Pancreas (tissue), 10 donors: ENCODE measurements around the gene PEX6. TPM values are rescaled to one million over a fixed set of nuclear protein-coding genes. Genes with fewer than 3 reads are reported as not detected.

Source experiments
- ATAC-seq, 4 donors: fragments of 200-7000 bp; cut with Tn5 transposase; one replicate each; pipeline versions ENCODE4 v1.8.0 to v1.9.1; 2020; ENCODE audit warnings: mild to moderate bottlenecking in 4 of 4, moderate library complexity in 4 of 4
- DNase-seq, 6 donors: peaks; one replicate each; pipeline ENCODE4 v3.0.0-alpha.2; 2020
- FAIRE-seq: peaks from 2 replicates; lab custom pipeline; 2012; peaks lifted over from hg19 to GRCh38; lab: Jason Lieb, UNC
- H3K27ac ChIP-seq, 4 donors: fragments of 200-600 bp; sonication (generic); 1 replicate in 3 of 4; 2 replicates in 1 of 4; pipeline versions ENCODE4 v1.5.0 to v1.8.0; 2020
- H3K27me3 ChIP-seq, 4 donors: fragments of 200-600 bp; one replicate each; pipeline ENCODE4 v1.8.0; 2021
- H3K36me3 ChIP-seq, 3 donors: fragments of 200-600 bp; sonication (generic) in 1 of 3; one replicate each; pipeline versions ENCODE4 v1.5.0 to v1.8.0; 2020 to 2021
- H3K4me1 ChIP-seq, 3 donors: fragments of 200-600 bp; one replicate each; pipeline ENCODE4 v1.8.0; 2021
- H3K4me3 ChIP-seq, 4 donors: fragments of 200-600 bp; sonication (generic) in 2 of 4; one replicate each; pipeline versions ENCODE4 v1.5.0 to v1.8.0; 2020 to 2021
- H3K9me3 ChIP-seq, 4 donors: fragments of 200-600 bp; one replicate each; pipeline ENCODE4 v1.8.0; 2021
- WGBS, 2 donors: extraction: QIAGEN DNeasy Blood & Tissue Kit; methylation state at CpG; one replicate each; pipeline ENCODE4 v1.1.7; 2013; 5-methylcytosine and 5-hydroxymethylcytosine counted together
- intact Hi-C, 3 donors: fragments of 100-400 bp; cut with DNase I; formaldehyde crosslinking; loops; one replicate each; pipeline versions ENCODE4 v1.11.1 to v1.14.2; 2022
- polyA plus RNA-seq, 2 donors: library from polyadenylated mRNA; stranded (reverse); fragments of 200-250 nt; gene quantifications; one replicate each; pipeline ENCODE4 v1.2.3, GENCODE V29; 2013
- total RNA-seq, 6 donors: library from RNA; stranded (reverse); fragmentation: NEBNext Ultra II Directional in 4 of 6; extraction: Animal tissue kit (Norgen Biotek cat#: 25700) in 4 of 6; gene quantifications; one replicate each; pipeline versions ENCODE4 v1.2.1 to v1.2.4, GENCODE V29; 2021 to 2023
- TF ChIP-seq, protein P1 (sequence below), 4 donors: fragments of 200-600 bp; sonication (generic) in 3 of 4; IDR thresholded peaks; one replicate each; pipeline versions ENCODE4 v1.5.0 to v1.8.0; 2021; ENCODE audit warnings: antibody characterized with exemption in 4 of 4
- donor health status: healthy with polysubstance abuse.
- donor health status: DM: no; HTN: no; CAD: no; lungs with moderate emphysema.
- donor health status: DM: no; HTN: no; CAD: no.
- donor health status: control.
- donor health status: control.
- donor health status: Bipolar disorder and iron deficiency.
- donor health status: DM: yes; HTN: yes; CAD: no.
- donor health status: DM: no; HTN: no; CAD: no.
- donor health status: DM: no; HTN: no; CAD: no.
- donor health status: DM: yes; HTN: yes; CAD: no.

PEX6 gene
- total and polyA plus RNA-seq, 8 donors = 11.4 to 24.3 (median 17.6) TPM

DNA sequence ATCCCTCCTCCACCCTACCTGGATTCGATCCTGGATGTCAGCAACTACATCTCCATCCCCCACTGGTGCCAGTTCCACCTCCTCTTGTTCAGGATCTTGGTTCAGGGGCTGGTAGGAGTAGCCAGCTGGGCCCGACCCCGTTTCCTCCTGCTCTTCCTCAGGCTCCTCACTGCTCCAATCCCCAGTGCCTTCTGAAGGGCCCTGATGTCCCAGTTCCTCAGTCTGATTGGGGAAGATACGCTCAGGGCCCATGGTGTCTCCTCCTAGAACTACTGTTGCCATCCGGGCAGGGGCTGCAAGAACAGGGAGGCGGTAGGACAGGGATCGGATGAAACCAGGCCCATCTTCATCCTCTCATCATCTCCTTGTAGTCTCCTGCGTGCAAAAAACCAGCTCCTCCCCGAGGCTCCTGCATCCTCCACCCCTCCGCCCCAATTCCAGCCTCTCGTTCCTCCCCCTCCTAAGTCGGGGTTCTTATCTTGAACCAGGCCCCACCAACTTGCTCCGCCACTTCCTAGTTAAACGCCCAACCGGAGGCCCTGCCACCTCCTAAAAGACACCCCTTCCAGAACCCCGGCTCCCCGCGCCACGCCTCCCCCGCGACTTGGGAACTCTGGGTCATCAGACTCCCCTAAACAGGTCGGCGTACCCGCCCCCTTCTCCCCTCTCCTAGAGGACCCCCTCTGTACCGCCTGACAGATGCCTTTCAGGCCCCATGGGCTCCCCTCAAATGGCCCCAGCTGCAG lies 34.3 kb upstream of the PEX6 start:
- peak in 2 of 6 donors; percentile 28 to 30 for DNase-seq
- Histone ChIP-seq H3K36me3 (peaks cover 0 to 26% (median 0%) of the 10 kb centered on the region in 3 donors), H3K4me3 (peak overlapping the region; percentile 45 to 69 (median 54)), H3K27me3 (no peaks in the 10 kb centered on the region), H3K9me3 (no peaks in the 10 kb centered on the region), H3K27ac (peak overlapping the region in 2 of 4 donors; percentile 30 to 50), H3K4me1 (peaks cover 0 to 19% (median 4%) of the 10 kb centered on the region in 3 donors)
- no peak for FAIRE-seq
- WGBS, 2 donors = 2 to 3% methylated on average over 25 of the region's 25 CpGs
- ATAC-seq = peak in 1 of 4 donors; percentile 1
- TF ChIP-seq, protein P1, sequence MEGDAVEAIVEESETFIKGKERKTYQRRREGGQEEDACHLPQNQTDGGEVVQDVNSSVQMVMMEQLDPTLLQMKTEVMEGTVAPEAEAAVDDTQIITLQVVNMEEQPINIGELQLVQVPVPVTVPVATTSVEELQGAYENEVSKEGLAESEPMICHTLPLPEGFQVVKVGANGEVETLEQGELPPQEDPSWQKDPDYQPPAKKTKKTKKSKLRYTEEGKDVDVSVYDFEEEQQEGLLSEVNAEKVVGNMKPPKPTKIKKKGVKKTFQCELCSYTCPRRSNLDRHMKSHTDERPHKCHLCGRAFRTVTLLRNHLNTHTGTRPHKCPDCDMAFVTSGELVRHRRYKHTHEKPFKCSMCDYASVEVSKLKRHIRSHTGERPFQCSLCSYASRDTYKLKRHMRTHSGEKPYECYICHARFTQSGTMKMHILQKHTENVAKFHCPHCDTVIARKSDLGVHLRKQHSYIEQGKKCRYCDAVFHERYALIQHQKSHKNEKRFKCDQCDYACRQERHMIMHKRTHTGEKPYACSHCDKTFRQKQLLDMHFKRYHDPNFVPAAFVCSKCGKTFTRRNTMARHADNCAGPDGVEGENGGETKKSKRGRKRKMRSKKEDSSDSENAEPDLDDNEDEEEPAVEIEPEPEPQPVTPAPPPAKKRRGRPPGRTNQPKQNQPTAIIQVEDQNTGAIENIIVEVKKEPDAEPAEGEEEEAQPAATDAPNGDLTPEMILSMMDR (IDR thresholded peaks at IDR 0.05) = no peak
- intact Hi-C loops = no loop called here

DNA sequence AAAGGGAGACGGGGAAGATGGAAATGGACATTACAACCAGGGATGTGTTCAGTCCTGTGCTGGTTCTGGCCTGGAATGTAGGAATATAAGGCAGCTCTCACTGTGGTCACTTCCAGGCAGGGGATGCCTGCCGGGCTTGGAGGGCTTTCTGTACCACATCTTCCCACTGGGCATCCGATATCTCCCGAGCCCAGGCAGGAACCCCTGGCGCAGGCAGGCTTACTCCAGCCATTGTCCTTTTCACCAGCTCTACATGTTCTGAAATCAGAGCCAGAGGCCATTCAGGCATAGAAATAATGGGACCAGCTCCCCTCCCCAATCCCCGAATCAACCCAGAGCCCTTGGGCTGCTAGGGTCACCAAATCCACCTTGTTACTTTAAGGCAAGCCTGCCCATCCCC lies 33.4 kb upstream of the PEX6 start:
- FAIRE-seq (no peak), ATAC-seq (no peak), DNase-seq (no peak)
- intact Hi-C loops = no loop called here
- peaks cover 0 to 19% (median 4%) of the 10 kb centered on the region in 3 donors for H3K4me1 ChIP-seq
- 83 to 91% methylated on average over 6 of the region's 6 CpGs for WGBS, 2 donors
- no peaks in the 10 kb centered on the region for H3K27me3 ChIP-seq
- no peak overlapping the region for H3K4me3 ChIP-seq
- no peaks in the 10 kb centered on the region for H3K9me3 ChIP-seq
- TF ChIP-seq, protein P1 (IDR thresholded peaks at IDR 0.05) = no peak
- H3K27ac ChIP-seq = no peak overlapping the region
- H3K36me3 ChIP-seq = peaks cover 0 to 32% (median 4%) of the 10 kb centered on the region in 3 donors

DNA sequence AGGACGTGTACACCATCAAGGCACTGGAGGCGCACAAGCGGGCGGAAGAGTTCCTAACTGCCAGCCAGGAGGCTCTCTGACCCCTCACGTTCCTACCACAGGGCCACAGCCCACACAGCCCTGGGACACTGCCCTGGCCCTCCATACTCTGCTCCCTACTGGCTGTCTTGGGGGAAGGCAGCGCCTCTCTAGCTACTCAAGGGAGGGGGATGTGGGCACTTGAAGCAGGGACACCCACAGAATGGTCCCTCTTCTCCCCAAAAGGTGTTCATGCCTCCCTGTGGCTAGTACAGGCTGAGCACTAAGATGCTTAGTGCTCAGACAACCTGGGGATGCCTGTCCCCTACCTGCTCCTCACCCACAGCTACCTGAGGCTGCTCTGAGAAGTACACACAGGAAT lies 32.2 kb upstream of the PEX6 start:
- H3K4me1 ChIP-seq = peaks cover 0 to 18% (median 4%) of the 10 kb centered on the region in 3 donors
- 86 to 87% methylated on average over 6 of the region's 6 CpGs for WGBS, 2 donors
- no peaks in the 10 kb centered on the region for H3K9me3 ChIP-seq
- H3K27ac ChIP-seq = no peak overlapping the region
- no peak for DNase-seq
- no peak overlapping the region for H3K4me3 ChIP-seq
- intact Hi-C loops = no loop called here
- ATAC-seq = no peak
- H3K27me3 ChIP-seq = no peaks in the 10 kb centered on the region
- TF ChIP-seq, protein P1 (IDR thresholded peaks at IDR 0.05) = no peak
- no peak for FAIRE-seq
- H3K36me3 ChIP-seq = peaks cover 0 to 32% (median 7%) of the 10 kb centered on the region in 3 donors

DNA sequence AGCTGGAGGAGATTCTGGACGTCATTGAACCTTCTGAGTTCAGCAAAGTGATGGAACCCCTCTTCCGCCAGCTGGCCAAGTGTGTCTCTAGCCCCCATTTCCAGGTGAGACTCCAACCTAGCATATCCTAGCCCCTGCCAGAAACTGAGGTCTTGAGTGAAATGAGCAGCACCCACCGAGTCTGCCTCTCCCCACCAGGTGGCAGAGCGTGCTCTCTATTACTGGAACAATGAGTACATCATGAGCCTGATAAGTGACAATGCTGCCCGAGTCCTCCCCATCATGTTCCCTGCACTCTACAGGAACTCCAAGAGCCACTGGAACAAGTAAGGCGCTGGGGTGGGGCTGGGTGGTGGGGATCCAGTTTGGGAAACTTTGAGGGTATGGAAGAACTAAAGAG lies 30.1 kb upstream of the PEX6 start:
- DNase-seq = peak in 1 of 6 donors; percentile 42
- intact Hi-C loops = no loop called here
- ATAC-seq = no peak
- TF ChIP-seq, protein P1 (IDR thresholded peaks at IDR 0.05) = no peak
- 67% methylated on average over 6 of the region's 6 CpGs for WGBS, 2 donors
- Histone ChIP-seq H3K9me3 (no peaks in the 10 kb centered on the region), H3K4me3 (no peak overlapping the region), H3K4me1 (peaks cover 0 to 4% (median 4%) of the 10 kb centered on the region in 3 donors), H3K27me3 (no peaks in the 10 kb centered on the region), H3K27ac (no peak overlapping the region), H3K36me3 (peaks cover 0 to 32% (median 7%) of the 10 kb centered on the region in 3 donors)
- FAIRE-seq = no peak

DNA sequence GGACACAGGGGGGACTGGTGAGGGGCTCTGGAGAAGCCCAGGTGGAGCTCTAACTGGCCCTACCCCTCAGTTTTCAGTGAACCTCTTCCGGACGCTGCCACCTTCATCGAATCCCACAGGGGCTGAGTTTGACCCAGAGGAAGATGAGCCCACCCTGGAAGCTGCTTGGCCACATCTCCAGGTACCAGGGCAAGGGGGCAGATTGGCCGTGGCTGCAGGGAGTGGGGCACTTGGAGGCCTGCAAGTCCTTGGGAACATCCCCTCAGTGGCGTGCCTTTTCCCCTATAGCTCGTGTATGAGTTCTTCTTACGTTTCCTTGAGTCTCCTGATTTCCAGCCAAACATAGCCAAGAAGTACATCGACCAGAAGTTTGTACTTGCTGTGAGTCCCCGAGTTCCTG lies 28.1 kb upstream of the PEX6 start:
- WGBS, 2 donors = 91% methylated on average over 9 of the region's 9 CpGs
- Histone ChIP-seq H3K27me3 (no peaks in the 10 kb centered on the region), H3K9me3 (no peaks in the 10 kb centered on the region), H3K4me3 (no peak overlapping the region), H3K4me1 (no peaks in the 10 kb centered on the region), H3K36me3 (peaks cover 0 to 32% (median 7%) of the 10 kb centered on the region in 3 donors), H3K27ac (no peak overlapping the region)
- DNase-seq = no peak
- FAIRE-seq = no peak
- no peak for ATAC-seq
- intact Hi-C loops = no loop called here
- TF ChIP-seq, protein P1 (IDR thresholded peaks at IDR 0.05) = no peak
